Neural progenitor cell (in vitro differentiated cells): ENCODE data around the gene ARHGEF25. TPM values are rescaled to one million over a fixed set of nuclear protein-coding genes. Genes with fewer than 3 reads are reported as not detected.
A peak's percentile ranks its signal among the peaks of the same experiment; 100 is the strongest.

Experiments
- DNase-seq: peaks from one replicate; pipeline ENCODE4 v3.0.0-alpha.2; 2016; ENCODE audit warnings: low spot score
- H2AFZ ChIP-seq: fragments of 200-600 bp; sonication (generic); replicated peaks from 2 replicates; pipeline ENCODE4 v1.6.1; 2016; ENCODE audit warnings: antibody characterized with exemption
- H3F3A ChIP-seq: fragments of 200-600 bp; sonication (generic); 2 replicates; pipeline ENCODE4 v1.6.1; 2016; ENCODE audit warnings: antibody characterized with exemption, low read depth
- H3K27ac ChIP-seq: fragments of 200-600 bp; sonication (generic); 2 replicates; pipeline ENCODE4 v1.5.1; 2016; ENCODE audit warnings: mild to moderate bottlenecking
- H3K27me3 ChIP-seq: fragments of 200-600 bp; sonication (generic); 2 replicates; pipeline ENCODE4 v1.6.1; 2016; ENCODE audit warnings: mild to moderate bottlenecking, moderate library complexity
- H3K36me3 ChIP-seq: fragments of 200-600 bp; sonication (generic); 2 replicates; pipeline ENCODE4 v1.5.1; 2016
- H3K4me1 ChIP-seq: fragments of 200-600 bp; sonication (generic); 2 replicates; pipeline ENCODE4 v1.6.1; 2016; ENCODE audit warnings: mixed run types
- H3K4me2 ChIP-seq: fragments of 200-600 bp; sonication (generic); 2 replicates; pipeline ENCODE4 v1.6.1; 2016
- H3K4me3 ChIP-seq: fragments of 200-600 bp; sonication (generic); 2 replicates; pipeline ENCODE4 v1.5.1; 2016
- H3K79me2 ChIP-seq: fragments of 200-600 bp; sonication (generic); 2 replicates; pipeline ENCODE4 v1.6.1; 2016; ENCODE audit warnings: low read depth
- H3K9ac ChIP-seq: fragments of 200-600 bp; sonication (generic); 2 replicates; pipeline ENCODE4 v1.6.1; 2016
- H3K9me3 ChIP-seq: fragments of 200-600 bp; sonication (generic); 2 replicates; pipeline ENCODE4 v1.5.1; 2016; ENCODE audit warnings: low read depth
- H4K20me1 ChIP-seq: fragments of 200-600 bp; sonication (generic); 2 replicates; pipeline ENCODE4 v1.6.1; 2016; ENCODE audit warnings: low read depth
- H3K27ac Mint-ChIP-seq: 3 replicates; pipeline ENCODE4 v1.8.0; 2021; ENCODE audit warnings: mixed read lengths
- H3K27me3 Mint-ChIP-seq: 2 replicates; pipeline ENCODE4 v1.8.0; 2022; ENCODE audit warnings: low read depth, mild to moderate bottlenecking, inconsistent platforms, moderate library complexity, mixed read lengths; ENCODE audit not compliant: insufficient read depth
- H3K36me3 Mint-ChIP-seq: 3 replicates; pipeline ENCODE4 v1.8.0; 2021; ENCODE audit warnings: mixed read lengths
- H3K4me1 Mint-ChIP-seq: 3 replicates; pipeline ENCODE4 v1.8.0; 2021; ENCODE audit warnings: mixed read lengths
- H3K4me3 Mint-ChIP-seq: 3 replicates; pipeline ENCODE4 v1.8.0; 2021; ENCODE audit warnings: mild to moderate bottlenecking, moderate library complexity, mixed read lengths
- H3K9me3 Mint-ChIP-seq: 3 replicates; pipeline ENCODE4 v1.8.0; 2020; ENCODE audit warnings: mixed read lengths
- CTCF ChIP-seq: fragments of 200-600 bp; sonication (generic); IDR thresholded peaks from 2 replicates; pipeline ENCODE4 v1.5.1; 2017; ENCODE audit warnings: antibody characterized with exemption, mild to moderate bottlenecking
- EZH2 ChIP-seq: fragments of 200-600 bp; sonication (generic); IDR thresholded peaks from 2 replicates; pipeline ENCODE4 v1.6.1; 2017; ENCODE audit warnings: antibody characterized with exemption, mild to moderate bottlenecking, moderate library complexity
- EZH2phosphoT487 ChIP-seq: fragments of 200-600 bp; sonication (generic); IDR thresholded peaks from 2 replicates; pipeline ENCODE4 v1.6.1; 2017; ENCODE audit warnings: antibody characterized with exemption
- total RNA-seq: library from RNA; depleted of rRNA; stranded (reverse); fragments of >200 nt; gene quantifications from 2 replicates; pipeline ENCODE4 v1.2.3, GENCODE V29; 2015; ENCODE audit warnings: low replicate concordance

ARHGEF25 gene
- total RNA-seq, 1 donor from 2014 or later, result 17.3 TPM

- peaks cover 16% of the 10 kb centered on the region for H3K4me1 Mint-ChIP-seq
These were observed 18.6 kb upstream of the ARHGEF25 start for GRCh38 chr12:57592551-57593165.

GRCh38 chr12:57593187-57593586, 18.0 kb upstream of the ARHGEF25 start:
- Mint-ChIP-seq H3K27ac (no peak overlapping the region), H3K27me3 (peaks cover 5% of the 10 kb centered on the region), H3K4me3 (no peak overlapping the region), H3K4me1 (peaks cover 16% of the 10 kb centered on the region), H3K9me3 (no peaks in the 10 kb centered on the region), H3K36me3 (no peaks in the 10 kb centered on the region)
- Histone ChIP-seq H2AFZ (no peak overlapping the region), H3K36me3 (no peaks in the 10 kb centered on the region), H3K27me3 (peaks cover 6% of the 10 kb centered on the region), H3K4me2 (no peak overlapping the region), H3K9ac (no peak overlapping the region), H3K9me3 (no peaks in the 10 kb centered on the region), H4K20me1 (no peaks in the 10 kb centered on the region), H3K27ac (no peak overlapping the region), H3K4me3 (no peak overlapping the region), H3F3A (peaks cover 5% of the 10 kb centered on the region), H3K4me1 (peaks cover 6% of the 10 kb centered on the region), H3K79me2 (peaks cover 21% of the 10 kb centered on the region)
- TF ChIP-seq CTCF, result no peak
- TF ChIP-seq EZH2phosphoT487, result no peak
- no peak for TF ChIP-seq EZH2
- no peak for DNase-seq

More at GRCh38 chr12:57592551-57593165, 18.6 kb upstream of the ARHGEF25 start:
- H3K4me2 ChIP-seq, result peak overlapping the region; percentile 87
- H3K27ac ChIP-seq, result no peak overlapping the region
- Mint-ChIP-seq H3K9me3 (no peaks in the 10 kb centered on the region), H3K27me3 (peaks cover 5% of the 10 kb centered on the region), H3K4me3 (peak overlapping the region; percentile 94), H3K36me3 (no peaks in the 10 kb centered on the region), H3K27ac (no peak overlapping the region)
- no peak overlapping the region for H2AFZ ChIP-seq
- DNase-seq, result no peak
- H3K79me2 ChIP-seq, result peaks cover 21% of the 10 kb centered on the region
- no peak overlapping the region for H3K9ac ChIP-seq
- H3K4me1 ChIP-seq, result peaks cover 6% of the 10 kb centered on the region
- no peaks in the 10 kb centered on the region for H3K9me3 ChIP-seq
- peaks cover 5% of the 10 kb centered on the region for H3F3A ChIP-seq
- no peaks in the 10 kb centered on the region for H3K36me3 ChIP-seq
- no peaks in the 10 kb centered on the region for H4K20me1 ChIP-seq
- H3K4me3 ChIP-seq, result no peak overlapping the region
- TF ChIP-seq EZH2phosphoT487 (no peak), CTCF (no peak), EZH2 (no peak)
- H3K27me3 ChIP-seq, result peaks cover 6% of the 10 kb centered on the region

GRCh38 chr12:57600395-57600794, 10.8 kb upstream of the ARHGEF25 start:
- H3K4me3 ChIP-seq, result no peak overlapping the region
- no peaks in the 10 kb centered on the region for H3K9me3 ChIP-seq
- no peak overlapping the region for H2AFZ ChIP-seq
- no peak overlapping the region for H3K9ac ChIP-seq
- peaks cover 12% of the 10 kb centered on the region for H3F3A ChIP-seq
- peaks cover 13% of the 10 kb centered on the region for H3K4me1 ChIP-seq
- peaks cover 7% of the 10 kb centered on the region for H3K79me2 ChIP-seq
- Mint-ChIP-seq H3K27me3 (peaks cover 7% of the 10 kb centered on the region), H3K4me1 (peaks cover 13% of the 10 kb centered on the region), H3K27ac (no peak overlapping the region), H3K4me3 (no peak overlapping the region), H3K36me3 (peaks cover 19% of the 10 kb centered on the region), H3K9me3 (no peaks in the 10 kb centered on the region)
- no peaks in the 10 kb centered on the region for H3K27me3 ChIP-seq
- H3K36me3 ChIP-seq, result no peaks in the 10 kb centered on the region
- no peaks in the 10 kb centered on the region for H4K20me1 ChIP-seq
- H3K4me2 ChIP-seq, result no peak overlapping the region
- no peak for DNase-seq
- H3K27ac ChIP-seq, result no peak overlapping the region
- TF ChIP-seq CTCF (no peak), EZH2 (no peak), EZH2phosphoT487 (no peak)
